Breast epithelium (tissue), 3 donors: ENCODE results near the gene NAV2.

Experiments
- CTCF ChIP-seq, 3 donors: fragments of 450-650 bp; IDR thresholded peaks; one replicate each; pipeline ENCODE4 v1.5.1; 2016 to 2017; ENCODE audit warnings: antibody characterized with exemption in 3 of 3, mild to moderate bottlenecking in 3 of 3, moderate library complexity in 3 of 3
- POLR2AphosphoS5 ChIP-seq, 3 donors: sonication (generic); formaldehyde crosslinking; IDR thresholded peaks; one replicate each; pipeline ENCODE4 v1.6.1; 2017; ENCODE audit warnings: antibody characterized with exemption in 3 of 3

- no peak for TF ChIP-seq POLR2AphosphoS5 (IDR thresholded peaks at IDR 0.05)
- no peak for TF ChIP-seq CTCF (IDR thresholded peaks at IDR 0.05)
Observed at GRCh38 chr11:19880088-19880345, 167.4 kb downstream of the NAV2 start.
